T-helper 2 cell treated with Interferon-gamma antibody and Interleukin-4, amounts not matched to agents 5 μg/mL and 100 μg/mL, for 36 hours (primary cell): ENCODE results near the gene WDPCP.
A peak's percentile ranks its signal among the peaks of the same experiment; 100 is the strongest.
"Not testable (repeated sequence)": the region's sequence is repeated elsewhere in the genome, so short reads cannot be mapped to it uniquely, and the experiment has no call there.

Source experiments
- DNase-seq: peaks from one replicate; pipeline ENCODE4 v3.0.0; 2021; ENCODE audit warnings: low spot score
- H3K27ac Mint-ChIP-seq: one replicate; pipeline ENCODE4 v1.8.0; 2021; ENCODE audit warnings: mild to moderate bottlenecking, mixed read lengths
- H3K27me3 Mint-ChIP-seq: one replicate; pipeline ENCODE4 v1.8.0; 2021; ENCODE audit warnings: low read depth, mixed read lengths
- H3K36me3 Mint-ChIP-seq: one replicate; pipeline ENCODE4 v1.8.0; 2021; ENCODE audit warnings: low read depth, mixed read lengths
- H3K4me1 Mint-ChIP-seq: one replicate; pipeline ENCODE4 v1.8.0; 2021; ENCODE audit warnings: low read depth, mixed read lengths
- H3K4me3 Mint-ChIP-seq: one replicate; pipeline ENCODE4 v1.8.0; 2022; ENCODE audit warnings: mild to moderate bottlenecking, moderate library complexity, mixed read lengths
- H3K9me3 Mint-ChIP-seq: one replicate; pipeline ENCODE4 v1.8.0; 2021; ENCODE audit warnings: mixed read lengths

WDPCP gene, protein sequence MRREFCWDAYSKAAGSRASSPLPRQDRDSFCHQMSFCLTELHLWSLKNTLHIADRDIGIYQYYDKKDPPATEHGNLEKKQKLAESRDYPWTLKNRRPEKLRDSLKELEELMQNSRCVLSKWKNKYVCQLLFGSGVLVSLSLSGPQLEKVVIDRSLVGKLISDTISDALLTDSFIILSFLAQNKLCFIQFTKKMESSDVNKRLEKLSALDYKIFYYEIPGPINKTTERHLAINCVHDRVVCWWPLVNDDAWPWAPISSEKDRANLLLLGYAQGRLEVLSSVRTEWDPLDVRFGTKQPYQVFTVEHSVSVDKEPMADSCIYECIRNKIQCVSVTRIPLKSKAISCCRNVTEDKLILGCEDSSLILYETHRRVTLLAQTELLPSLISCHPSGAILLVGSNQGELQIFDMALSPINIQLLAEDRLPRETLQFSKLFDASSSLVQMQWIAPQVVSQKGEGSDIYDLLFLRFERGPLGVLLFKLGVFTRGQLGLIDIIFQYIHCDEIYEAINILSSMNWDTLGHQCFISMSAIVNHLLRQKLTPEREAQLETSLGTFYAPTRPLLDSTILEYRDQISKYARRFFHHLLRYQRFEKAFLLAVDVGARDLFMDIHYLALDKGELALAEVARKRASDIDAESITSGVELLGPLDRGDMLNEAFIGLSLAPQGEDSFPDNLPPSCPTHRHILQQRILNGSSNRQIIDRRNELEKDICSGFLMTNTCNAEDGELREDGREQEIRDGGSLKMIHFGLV

DNA sequence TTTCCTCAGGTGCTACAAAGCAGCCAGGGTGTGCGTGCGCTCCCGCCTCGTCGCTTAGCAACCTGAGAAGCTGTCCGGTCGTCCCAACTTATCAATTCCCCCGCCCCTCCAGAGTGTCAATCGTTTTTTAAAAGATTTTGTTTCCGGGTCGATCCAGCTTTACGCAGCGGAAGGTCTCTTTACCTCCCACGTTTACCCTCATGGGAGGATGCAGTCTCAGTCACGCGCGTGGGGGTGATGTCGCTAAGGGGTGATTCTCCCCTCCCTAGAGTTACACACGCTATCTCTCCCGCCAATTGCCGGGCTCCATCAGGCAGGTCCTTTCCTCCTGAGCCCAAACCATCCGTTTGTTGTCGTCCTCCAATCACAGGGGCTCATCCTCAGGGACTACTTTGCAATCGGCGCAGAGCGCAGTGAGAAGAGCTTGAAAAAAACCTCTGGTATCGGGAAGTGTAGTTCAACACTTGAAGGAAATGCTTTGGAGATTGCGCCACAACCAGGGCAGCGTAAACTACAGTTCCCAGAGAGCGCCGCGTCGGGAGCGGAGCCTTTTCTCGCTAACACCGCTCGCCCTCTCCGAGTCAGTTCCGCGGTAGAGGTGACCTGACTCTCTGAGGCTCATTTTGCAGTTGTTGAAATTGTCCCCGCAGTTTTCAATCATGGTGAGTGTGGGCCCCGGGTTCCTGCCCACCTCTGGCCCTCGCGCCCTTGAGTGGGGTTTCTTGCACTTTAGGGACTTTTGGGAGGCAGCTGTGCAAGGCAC, at the start of gene WDPCP, which contains the start of gene MDH1:
TSS of gene WDPCP (minus strand) at position 93 of the 763 bp plus-strand sequence. CDS start 206 bp downstream, outside the sequence.
TSS of gene MDH1 (plus strand) at position 579 of the 763 bp plus-strand sequence. CDS start at position 660, 81 bp downstream.
- DNase-seq: peak; percentile 94
- Mint-ChIP-seq H3K4me3 (peak within 1 kb of the TSS; percentile 89), H3K36me3 (peaks cover 6% of the 10 kb centered on the region), H3K27ac (peak within 1 kb of the TSS; percentile 93), H3K9me3 (no peaks in the 10 kb centered on the region), H3K4me1 (peaks cover 30% of the 10 kb centered on the region), H3K27me3 (no peaks in the 10 kb centered on the region)

DNA sequence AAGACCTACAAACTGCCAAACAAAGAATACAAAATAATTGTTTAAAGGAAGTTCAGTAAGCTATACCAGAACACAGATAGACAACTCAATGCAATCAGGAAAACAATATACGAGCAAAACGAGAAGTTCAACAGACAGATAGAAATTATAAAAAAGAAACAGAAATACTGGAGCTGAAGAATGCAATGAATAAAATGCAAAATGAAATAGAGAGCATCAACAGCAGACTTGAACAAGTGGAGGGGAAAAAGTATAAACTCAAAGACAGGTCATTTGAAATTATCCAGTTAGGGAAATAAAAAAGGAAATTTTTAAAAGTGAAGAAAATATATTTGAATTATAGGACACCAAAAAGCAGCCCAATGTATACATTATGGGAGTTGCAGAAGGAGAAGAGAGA, 44.1 kb upstream of the WDPCP start:
- no peak overlapping the region for H3K4me3 Mint-ChIP-seq
- peaks cover 43% of the 10 kb centered on the region for H3K9me3 Mint-ChIP-seq

DNA sequence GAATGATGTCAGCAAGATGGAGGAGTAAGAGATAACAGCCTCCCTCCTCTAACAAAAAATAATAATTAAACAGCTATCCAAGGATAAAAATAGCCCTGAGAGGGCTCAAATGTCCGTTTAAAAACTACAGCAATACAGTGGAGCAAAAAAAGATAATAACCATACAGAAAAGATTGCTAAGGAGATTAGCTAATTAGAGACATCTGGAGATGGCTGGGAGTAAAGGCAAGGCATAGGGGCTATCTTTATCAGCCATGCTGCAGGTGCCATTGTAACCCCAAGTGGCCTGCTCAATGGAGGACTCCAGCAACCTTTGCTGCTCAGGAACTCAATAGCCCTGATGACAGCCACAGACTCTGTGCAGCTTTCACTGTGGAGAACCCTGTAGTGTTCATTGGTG, 43.2 kb upstream of the WDPCP start:
- Mint-ChIP-seq H3K4me3 (no peak overlapping the region), H3K36me3 (peaks cover 2% of the 10 kb centered on the region), H3K27me3 (peaks cover 4% of the 10 kb centered on the region), H3K4me1 (no peaks in the 10 kb centered on the region), H3K9me3 (peaks cover 39% of the 10 kb centered on the region), H3K27ac (no peak overlapping the region)
- DNase-seq: no peak

More for the DNA sequence above, 44.1 kb upstream of the WDPCP start:
- Mint-ChIP-seq H3K4me1 (no peaks in the 10 kb centered on the region), H3K27ac (no peak overlapping the region), H3K27me3 (peaks cover 6% of the 10 kb centered on the region), H3K36me3 (peaks cover 2% of the 10 kb centered on the region)
- no peak for DNase-seq

DNA sequence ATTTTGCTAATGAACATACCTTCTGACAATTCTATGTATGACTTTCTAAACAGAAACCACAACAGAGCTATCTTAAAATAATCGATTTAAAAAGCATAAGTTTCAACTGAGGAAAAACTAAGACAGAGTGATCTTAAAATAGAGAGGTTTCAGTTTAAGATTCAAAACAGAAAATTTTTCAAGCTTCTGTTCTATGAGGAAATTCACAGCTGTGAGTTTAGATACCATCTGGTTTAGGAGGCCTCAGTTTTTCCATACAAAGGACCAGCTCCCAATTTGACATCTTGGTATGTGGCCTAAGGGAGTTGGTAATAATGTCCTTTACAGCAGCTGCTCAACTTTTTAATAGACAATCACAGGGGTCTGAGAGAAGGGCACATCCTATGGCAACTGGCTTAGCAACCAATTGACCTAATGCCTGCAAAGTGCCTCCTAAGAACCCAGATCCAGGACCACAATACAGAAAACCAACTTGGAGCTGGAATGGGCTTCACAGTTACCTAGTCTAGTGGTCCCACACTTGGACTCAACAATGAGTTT, 40.2 kb upstream of the WDPCP start:
- DNase-seq: no peak
- no peak overlapping the region for H3K4me3 Mint-ChIP-seq
- peaks cover 18% of the 10 kb centered on the region for H3K9me3 Mint-ChIP-seq
- peaks cover 6% of the 10 kb centered on the region for H3K4me1 Mint-ChIP-seq
- no peaks in the 10 kb centered on the region for H3K36me3 Mint-ChIP-seq
- H3K27ac Mint-ChIP-seq: no peak overlapping the region
- peaks cover 3% of the 10 kb centered on the region for H3K27me3 Mint-ChIP-seq

DNA sequence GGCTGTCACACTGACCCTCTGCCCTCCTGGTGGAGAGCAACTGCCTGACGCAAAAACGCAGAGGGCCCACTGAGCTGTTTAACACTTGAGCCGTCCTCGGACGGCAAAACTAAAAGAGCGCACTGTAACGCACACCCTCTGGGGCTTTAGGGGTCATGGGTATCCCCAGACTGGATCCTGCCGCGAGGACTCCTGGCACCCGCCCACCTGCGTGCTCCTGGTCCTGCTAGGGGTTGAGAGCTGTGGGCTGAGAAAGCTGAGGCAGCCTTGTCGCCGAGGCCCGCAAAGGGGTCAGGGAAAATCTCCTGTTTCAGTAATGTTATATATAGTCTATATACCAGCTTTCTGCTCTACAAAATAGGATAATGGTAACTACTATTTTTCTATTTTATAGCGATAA, 39.6 kb upstream of the WDPCP start:
- Mint-ChIP-seq H3K4me3 (no peak overlapping the region), H3K27ac (no peak overlapping the region)

DNA sequence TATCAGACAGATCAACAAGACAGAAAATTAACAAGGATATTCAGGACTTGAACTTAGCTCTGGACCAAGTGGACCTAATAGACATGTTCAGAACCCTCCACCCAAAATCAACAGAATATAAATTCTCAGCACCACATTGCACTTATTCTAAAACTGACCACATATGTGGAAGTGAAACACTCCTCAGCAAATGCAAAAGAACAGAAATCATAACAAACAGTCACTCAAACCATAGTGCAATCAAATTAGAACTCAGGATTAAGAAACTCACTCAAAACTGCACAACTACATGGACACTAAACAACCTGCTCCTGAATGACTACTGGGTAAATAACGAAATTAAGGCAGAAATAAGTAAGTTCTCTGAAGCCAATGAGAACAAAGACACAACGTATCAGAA, 35.5 kb upstream of the WDPCP start:
- H3K4me1 Mint-ChIP-seq, DNase-seq, H3K36me3 Mint-ChIP-seq: not testable (repeated sequence)

More for the DNA sequence above, 39.6 kb upstream of the WDPCP start:
- peaks cover 6% of the 10 kb centered on the region for H3K4me1 Mint-ChIP-seq
- no peak for DNase-seq
- peaks cover 14% of the 10 kb centered on the region for H3K9me3 Mint-ChIP-seq
- peaks cover 3% of the 10 kb centered on the region for H3K27me3 Mint-ChIP-seq
- H3K36me3 Mint-ChIP-seq: no peaks in the 10 kb centered on the region

DNA sequence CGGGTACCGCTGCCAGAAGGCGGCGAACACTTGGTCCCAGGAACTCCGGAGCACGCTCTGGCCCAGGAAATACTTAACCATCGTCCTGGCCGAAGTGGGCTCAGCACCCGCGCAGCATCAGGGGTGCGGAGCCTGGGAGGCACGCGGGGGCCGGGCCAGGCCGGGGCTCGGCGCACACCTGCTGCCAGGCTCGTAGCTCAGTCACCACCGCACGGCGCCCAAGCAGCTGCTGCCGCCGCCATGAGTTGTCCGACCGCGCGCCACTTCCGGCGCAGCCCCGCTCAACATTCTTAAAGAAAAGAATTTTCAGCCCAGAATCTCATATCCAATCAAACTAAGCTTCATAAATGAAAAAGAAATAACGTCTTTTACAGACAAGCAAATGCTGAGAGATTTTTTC, 34.5 kb upstream of the WDPCP start:
- H3K4me1 Mint-ChIP-seq: peaks cover 6% of the 10 kb centered on the region
- H3K4me3 Mint-ChIP-seq: no peak overlapping the region
- H3K9me3 Mint-ChIP-seq: no peaks in the 10 kb centered on the region
- no peak for DNase-seq
- H3K27me3 Mint-ChIP-seq: peaks cover 8% of the 10 kb centered on the region
- H3K27ac Mint-ChIP-seq: no peak overlapping the region
- no peaks in the 10 kb centered on the region for H3K36me3 Mint-ChIP-seq

More for the DNA sequence above, 35.5 kb upstream of the WDPCP start:
- not testable (repeated sequence) for H3K4me3 Mint-ChIP-seq, H3K27ac Mint-ChIP-seq, H3K9me3 Mint-ChIP-seq, H3K27me3 Mint-ChIP-seq

DNA sequence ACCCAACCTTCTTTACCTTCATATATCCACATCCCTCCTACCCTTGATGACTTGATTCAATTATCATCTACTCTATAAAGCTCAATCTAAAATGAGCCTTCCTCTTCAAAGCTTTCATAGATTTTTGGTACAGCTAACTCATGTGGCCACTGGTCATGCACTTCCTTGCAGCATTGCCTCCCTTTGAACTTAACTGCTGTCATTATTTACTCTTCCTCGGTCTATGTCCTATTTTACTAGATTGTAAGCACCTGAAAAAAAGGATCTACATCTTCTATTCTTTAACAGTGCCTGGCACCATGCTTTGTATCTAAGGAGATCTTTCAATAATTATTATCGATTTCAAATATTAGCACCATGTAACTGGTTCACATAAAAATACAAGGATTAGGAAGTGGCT, 31.1 kb upstream of the WDPCP start:
- Mint-ChIP-seq H3K27ac (no peak overlapping the region), H3K36me3 (no peaks in the 10 kb centered on the region), H3K4me1 (no peaks in the 10 kb centered on the region), H3K4me3 (no peak overlapping the region), H3K9me3 (no peaks in the 10 kb centered on the region), H3K27me3 (peaks cover 18% of the 10 kb centered on the region)
- no peak for DNase-seq

DNA sequence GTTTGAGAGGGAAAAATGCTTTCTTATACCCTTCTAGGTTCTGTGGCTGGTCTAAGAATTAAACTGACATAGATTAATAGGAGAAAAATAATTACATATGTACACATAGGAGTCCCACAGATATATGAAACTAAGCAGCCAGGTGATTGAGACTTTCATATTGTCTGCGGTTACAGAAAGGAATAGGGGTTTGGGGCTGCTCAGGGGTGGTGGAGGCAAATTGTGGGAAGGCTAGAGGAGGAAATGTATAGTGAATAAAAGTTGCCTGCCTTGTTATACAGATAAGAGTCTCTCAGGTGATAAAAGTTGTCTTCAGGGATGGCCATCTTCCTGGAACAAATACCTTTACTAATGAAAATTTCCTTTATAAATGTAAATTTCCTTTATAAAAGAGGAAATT, 29.1 kb upstream of the WDPCP start:
- H3K27ac Mint-ChIP-seq: no peak overlapping the region
- H3K36me3 Mint-ChIP-seq: no peaks in the 10 kb centered on the region
- H3K4me3 Mint-ChIP-seq: no peak overlapping the region
- DNase-seq: no peak
- no peaks in the 10 kb centered on the region for H3K4me1 Mint-ChIP-seq
- peaks cover 21% of the 10 kb centered on the region for H3K27me3 Mint-ChIP-seq
- H3K9me3 Mint-ChIP-seq: no peaks in the 10 kb centered on the region

DNA sequence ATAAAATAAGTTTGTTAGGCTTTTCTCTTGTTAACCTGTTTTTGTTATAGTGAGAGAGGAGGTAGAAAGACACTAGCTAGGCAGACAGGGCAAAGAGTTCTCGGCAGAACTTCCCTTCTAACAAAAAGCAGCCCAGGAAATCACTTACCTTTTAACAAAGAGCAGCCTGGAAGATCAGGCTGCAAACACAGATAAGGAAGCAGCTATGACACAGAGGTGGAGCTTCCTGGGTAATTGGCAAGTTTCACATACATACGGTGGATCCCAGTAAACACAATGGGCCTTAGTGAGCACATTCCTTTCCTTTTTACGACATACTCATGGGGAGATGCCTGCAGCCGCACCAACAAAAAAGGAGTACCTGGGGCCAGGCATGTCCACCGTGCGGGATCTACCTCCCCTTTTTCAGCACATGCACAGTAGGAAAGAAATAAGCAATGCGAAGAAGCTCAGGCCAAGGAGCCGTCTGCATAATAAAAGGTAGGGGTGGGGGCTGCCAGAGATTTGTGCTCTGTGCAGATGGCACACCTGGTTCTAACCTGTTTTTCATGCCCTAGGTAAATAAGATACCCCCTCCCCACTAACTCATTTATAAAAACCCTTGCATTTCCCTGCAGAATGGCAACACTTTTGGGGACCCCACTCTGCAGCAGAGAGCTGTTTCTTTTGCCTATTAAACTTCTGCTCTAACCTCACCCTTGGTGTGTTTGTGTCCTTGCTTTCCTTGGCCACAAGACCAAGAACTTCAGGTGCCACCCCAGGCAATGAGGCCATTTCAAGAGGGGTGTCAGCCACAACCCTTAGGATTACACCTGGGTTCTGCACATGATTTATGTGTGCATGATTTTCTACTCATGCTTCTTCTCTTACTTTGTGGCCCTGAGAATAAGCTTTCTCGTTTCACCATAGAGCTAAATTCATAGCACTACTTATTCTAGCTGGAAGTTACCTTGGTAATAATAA, 27.0 kb upstream of the WDPCP start:
- Mint-ChIP-seq H3K4me1 (no peaks in the 10 kb centered on the region), H3K27me3 (peaks cover 21% of the 10 kb centered on the region), H3K27ac (no peak overlapping the region), H3K4me3 (no peak overlapping the region), H3K9me3 (no peaks in the 10 kb centered on the region), H3K36me3 (no peaks in the 10 kb centered on the region)
- no peak for DNase-seq

DNA sequence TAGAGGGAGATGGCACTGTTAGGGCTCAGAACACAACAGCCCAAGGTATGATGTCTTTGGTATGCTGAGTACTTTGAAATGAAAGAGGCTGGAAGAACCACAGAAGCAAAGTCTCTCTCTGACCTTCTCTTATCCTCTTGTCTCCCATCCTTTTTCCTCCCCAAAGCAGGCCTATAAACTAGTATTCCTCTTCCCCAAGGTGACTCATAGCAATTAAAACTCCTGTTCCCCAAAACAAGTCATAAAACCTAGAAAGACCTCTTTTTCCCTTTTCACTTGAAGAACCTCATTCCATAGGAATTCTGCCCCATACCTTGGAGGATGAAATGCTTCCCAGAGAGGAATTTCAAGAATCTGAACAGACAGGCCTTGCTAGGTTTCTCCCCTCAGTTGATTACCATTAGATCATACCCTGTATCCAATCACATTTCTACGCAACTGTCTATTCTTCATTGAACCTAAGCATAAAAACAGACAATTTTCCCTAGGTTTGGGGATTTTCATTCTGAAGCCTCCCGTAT, 26.2 kb upstream of the WDPCP start:
- DNase-seq: no peak
- Mint-ChIP-seq H3K4me1 (peaks cover 2% of the 10 kb centered on the region), H3K36me3 (no peaks in the 10 kb centered on the region), H3K9me3 (no peaks in the 10 kb centered on the region), H3K27ac (no peak overlapping the region), H3K27me3 (peaks cover 21% of the 10 kb centered on the region), H3K4me3 (no peak overlapping the region)

DNA sequence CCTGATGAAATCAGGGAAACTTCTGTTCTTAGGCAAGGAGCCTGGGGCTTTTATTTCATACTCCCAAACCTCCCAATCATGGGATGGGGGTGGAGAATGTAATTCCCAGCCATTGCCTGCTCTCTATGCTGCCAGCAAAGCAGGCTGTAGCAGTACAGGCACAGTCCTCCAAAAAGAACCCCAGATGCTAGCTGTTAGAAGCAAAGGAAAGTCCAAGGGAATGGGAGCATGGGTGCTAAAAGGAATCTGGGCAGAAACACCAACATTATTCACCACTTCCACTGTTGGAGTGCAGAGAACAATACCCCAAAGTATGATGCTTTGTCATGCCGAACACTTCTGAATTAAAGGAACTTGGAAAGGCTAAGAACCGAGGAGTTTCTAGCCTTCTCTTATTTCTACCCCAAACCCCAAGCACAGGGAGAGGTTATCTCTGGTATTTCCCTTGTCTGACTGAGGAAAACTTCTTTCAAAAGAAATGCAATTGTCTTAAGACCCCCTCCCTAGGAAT, 25.2 kb upstream of the WDPCP start:
- no peaks in the 10 kb centered on the region for H3K36me3 Mint-ChIP-seq
- no peak for DNase-seq
- no peaks in the 10 kb centered on the region for H3K9me3 Mint-ChIP-seq
- peaks cover 18% of the 10 kb centered on the region for H3K27me3 Mint-ChIP-seq
- no peak overlapping the region for H3K27ac Mint-ChIP-seq
- no peak overlapping the region for H3K4me3 Mint-ChIP-seq
- peaks cover 2% of the 10 kb centered on the region for H3K4me1 Mint-ChIP-seq
